ENCODE data around the gene NDUFS6.

- TF ChIP-seq GATA2 (IDR thresholded peaks at IDR 0.05; ENCODE audit: low read depth, low read length) = no peak
- no peak for TF ChIP-seq GATA3 (IDR thresholded peaks at IDR 0.05; ENCODE audit: low read depth, low read length)
Observed at GRCh38 chr5:1761453-1761755, 39.8 kb upstream of the NDUFS6 start.

All from SH-SY5Y (cell line).